HG03432 (cell line): ENCODE data around the gene MECR.
"Not testable (repeated sequence)": the region's sequence is repeated elsewhere in the genome, so short reads cannot be mapped to it uniquely, and the experiment has no call there.

Source experiments
- ATAC-seq: cut with Tn5 transposase; IDR thresholded peaks from one replicate; pipeline ENCODE4 v1.9.1; 2021; ENCODE audit warnings: mild to moderate bottlenecking, moderate library complexity; ENCODE audit not compliant: unreplicated experiment

The MECR gene

GRCh38 chr1:29237129-29237821 is 6.5 kb upstream of the MECR start:
- no peak for ATAC-seq

- ATAC-seq: no peak
Observed at GRCh38 chr1:29236712-29237128, 6.0 kb upstream of the MECR start.

DNA sequence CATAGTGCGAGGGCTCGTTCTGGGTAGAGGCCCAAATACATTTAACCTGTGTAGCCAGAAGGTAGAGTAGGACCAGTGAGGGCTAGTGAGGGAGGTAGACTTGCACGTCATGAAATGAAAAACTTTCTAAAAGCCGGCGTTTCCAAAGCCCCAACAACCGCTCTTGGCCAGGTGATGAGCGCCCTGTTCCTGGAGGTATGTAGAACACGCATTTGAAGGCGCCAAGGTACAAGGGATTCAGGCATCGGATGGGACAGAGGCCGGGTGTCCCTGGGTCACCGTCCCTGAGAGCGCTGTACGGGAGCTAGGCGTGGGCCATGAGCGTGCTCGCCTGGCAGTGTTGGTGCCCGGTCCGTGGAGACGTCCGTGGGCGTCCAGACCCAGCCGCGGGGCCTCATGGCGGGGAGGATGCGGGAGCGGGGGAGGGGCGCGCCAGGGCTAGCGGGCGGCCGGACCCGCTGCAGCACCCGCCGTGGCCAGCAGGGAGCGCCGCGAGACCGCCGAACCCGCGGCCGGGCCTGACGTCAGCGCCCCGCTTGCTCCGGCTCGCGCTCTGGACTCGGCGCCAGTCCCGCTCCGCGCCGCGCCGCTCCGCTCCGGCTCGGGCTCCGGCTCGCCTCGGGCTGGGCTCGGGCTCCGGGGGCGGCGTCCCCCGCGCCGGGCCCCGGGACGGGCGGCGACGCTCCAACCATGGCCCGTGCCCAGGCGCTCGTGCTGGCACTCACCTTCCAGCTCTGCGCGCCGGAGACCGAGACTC is 5.4 kb upstream of the MECR start, which contains the start of gene PTPRU:
PTPRU (plus strand) TSS at position 568 of the 757 bp plus-strand sequence; CDS start at position 691, 123 bp downstream.
- peak; percentile 68 for ATAC-seq

GRCh38 chr1:29234881-29235280 is 4.1 kb upstream of the MECR start:
- ATAC-seq: not testable (repeated sequence)

DNA sequence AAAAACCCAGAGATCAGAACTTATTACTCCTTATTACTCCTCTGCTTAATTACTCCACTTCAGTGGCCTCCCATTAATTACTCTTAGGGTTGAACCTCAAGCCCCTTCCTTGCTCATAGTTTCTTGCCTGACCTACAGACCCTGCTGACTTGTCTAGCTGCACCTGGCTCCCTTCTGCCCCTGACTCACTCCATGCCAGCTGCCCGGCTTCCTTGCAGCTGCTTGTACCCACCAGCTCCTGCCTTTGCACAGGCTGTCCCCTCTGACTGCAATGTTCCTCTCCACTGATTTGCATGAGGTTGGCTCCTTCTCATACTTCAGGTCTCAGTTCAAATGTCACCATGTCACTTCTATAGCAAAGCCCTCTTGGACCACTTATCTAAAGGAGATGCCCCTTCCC is 3.7 kb upstream of the MECR start:
- ATAC-seq: no peak

- no peak for ATAC-seq
Observed at GRCh38 chr1:29233693-29234092, 3.0 kb upstream of the MECR start.

DNA sequence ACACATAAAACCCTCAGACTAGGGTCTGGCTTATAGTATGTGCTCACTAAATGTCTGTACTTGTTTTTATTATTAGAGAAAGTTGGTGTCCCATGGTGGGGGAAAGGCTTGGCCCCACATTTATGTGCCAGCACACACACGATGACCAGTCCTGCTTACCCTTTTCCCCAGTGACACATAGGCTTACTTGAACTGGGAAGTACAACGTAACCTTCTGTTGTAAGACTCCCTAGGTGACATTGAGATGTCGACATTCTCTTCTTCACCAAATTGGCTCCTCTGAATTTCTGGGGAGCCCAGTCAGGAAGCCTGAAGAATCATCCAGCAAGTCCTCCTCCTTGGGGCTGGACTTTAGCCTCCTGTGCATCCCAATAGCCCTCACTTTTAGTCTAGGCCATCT is 1.7 kb upstream of the MECR start:
- no peak for ATAC-seq

- ATAC-seq: no peak
Observed at GRCh38 chr1:29230204-29230552, 556 bp downstream of the MECR start.

GRCh38 chr1:29227511-29227910 is 3.2 kb downstream of the MECR start:
- ATAC-seq: no peak

DNA sequence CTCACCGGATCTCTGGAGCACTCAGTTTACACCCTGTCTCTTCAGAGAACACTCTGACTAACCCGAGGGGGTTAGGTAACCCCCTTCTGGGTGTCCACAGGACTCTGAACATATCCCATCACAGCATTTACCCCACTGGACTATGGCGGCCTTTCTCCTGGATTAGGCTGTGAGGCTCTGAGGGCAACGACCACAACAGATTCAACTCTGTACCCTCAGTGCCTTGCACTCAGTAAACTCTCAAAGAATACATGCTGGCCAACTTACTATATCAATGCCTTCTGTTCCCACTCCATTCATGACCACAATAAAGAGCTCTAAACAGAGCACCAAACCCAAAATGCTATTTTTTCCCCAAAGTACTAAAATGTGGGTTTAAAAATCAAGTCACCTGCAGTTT is 5.4 kb downstream of the MECR start:
- ATAC-seq: no peak

DNA sequence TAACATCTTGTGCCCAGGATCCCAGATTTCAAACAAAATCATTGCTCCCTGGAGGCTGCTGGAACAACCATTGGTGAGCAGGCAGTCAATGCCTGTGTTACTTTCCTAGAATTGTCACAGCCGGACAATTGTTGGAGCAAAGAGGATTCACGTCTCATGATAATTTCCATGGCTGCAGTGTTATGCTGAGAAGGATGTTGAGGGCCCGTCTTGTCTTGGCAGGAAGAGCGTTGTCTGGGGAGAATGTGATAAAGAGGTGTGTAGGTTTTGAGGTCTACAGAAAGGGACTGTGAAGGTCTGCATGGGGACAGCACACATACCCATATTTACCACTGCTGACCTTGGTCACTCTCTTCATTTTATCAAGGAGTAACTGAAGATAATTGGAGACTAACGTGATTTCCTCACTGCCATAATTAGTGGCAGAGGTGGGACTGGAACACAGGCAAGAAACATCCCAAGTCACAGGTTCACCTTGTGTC is 6.3 kb downstream of the MECR start:
- no peak for ATAC-seq

DNA sequence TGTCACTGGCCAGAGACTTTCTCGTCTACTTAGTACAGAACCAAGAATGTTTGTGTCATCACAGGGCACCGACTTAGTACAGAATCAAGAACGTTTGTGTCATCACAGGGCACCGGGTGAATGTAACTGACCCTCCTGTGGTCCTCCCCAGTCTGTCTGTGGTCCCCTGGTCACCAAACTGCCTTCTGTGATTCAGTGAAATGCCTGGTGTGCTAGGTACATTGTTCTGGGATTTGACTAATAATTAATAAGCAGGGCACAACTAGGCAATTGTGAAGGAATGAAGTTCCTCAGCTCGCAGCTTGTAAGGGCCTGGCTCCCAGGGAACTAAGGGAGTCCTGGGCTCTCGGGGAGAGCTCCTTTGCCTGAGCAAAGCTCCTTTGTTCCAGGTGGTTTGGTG is 7.2 kb downstream of the MECR start:
- ATAC-seq: no peak

GRCh38 chr1:29222686-29223085 is 8.0 kb downstream of the MECR start:
- ATAC-seq: no peak

- ATAC-seq: not testable (repeated sequence)
Observed at GRCh38 chr1:29222260-29222659, 8.5 kb downstream of the MECR start.

DNA sequence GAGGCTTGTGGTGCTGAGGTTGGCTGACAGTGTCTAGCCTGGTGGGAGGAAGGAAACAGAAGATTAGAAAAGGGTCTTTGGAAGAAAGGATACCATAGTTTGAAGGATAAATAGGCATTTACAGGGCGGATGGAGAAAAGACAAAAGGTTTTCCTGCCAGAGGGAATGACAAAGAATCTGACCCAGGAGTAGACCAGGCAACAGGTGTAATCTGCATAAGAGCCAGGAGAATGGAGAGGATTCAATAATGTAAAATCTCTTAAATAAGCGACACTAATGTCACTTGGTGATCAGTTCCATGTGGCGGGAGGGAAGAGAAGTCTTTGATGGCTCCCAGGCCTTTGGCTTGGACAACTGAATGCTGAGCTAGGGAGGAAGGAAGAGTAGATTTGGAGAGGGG is 9.4 kb downstream of the MECR start:
- ATAC-seq: no peak

DNA sequence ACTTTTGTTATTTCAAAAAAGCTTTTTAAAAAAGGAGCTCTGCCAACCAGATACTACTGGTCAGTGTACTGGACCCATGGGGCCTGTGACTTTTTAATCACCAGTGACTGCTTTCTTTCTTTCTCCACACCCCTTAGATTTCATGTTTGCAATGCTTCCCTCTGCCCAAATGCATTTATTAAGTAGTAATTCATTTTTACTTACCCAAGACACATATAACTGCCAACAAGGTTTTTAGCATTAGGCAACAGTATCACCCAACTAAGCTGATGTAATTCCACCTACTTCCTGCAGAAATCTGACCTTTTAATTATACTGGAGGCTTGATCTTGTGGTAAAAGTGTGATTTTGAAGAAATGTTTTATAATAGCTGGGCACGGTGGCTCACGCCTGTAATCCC is 12.5 kb downstream of the MECR start:
- no peak for ATAC-seq

DNA sequence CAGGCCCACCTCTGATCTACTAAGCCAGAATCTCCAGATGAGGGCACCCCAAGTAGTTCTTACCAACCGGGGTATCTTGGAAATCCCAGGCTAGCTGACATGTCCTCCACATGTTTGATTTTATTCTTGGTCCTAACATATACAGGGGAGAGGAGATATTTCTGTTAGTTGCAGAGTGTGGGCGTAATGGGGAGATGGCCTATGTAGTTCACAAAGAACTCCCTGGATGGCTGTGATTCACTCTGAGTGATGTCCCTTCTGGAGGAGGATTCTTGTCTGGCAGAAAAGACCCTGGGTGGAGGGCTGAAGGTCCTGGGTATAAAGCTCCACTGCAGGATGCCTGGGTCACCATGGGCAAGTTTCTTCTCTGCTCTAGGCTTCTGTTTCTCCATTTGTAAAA is 13.1 kb downstream of the MECR start:
- ATAC-seq: no peak

GRCh38 chr1:29213055-29213454 is 17.7 kb downstream of the MECR start:
- no peak for ATAC-seq

DNA sequence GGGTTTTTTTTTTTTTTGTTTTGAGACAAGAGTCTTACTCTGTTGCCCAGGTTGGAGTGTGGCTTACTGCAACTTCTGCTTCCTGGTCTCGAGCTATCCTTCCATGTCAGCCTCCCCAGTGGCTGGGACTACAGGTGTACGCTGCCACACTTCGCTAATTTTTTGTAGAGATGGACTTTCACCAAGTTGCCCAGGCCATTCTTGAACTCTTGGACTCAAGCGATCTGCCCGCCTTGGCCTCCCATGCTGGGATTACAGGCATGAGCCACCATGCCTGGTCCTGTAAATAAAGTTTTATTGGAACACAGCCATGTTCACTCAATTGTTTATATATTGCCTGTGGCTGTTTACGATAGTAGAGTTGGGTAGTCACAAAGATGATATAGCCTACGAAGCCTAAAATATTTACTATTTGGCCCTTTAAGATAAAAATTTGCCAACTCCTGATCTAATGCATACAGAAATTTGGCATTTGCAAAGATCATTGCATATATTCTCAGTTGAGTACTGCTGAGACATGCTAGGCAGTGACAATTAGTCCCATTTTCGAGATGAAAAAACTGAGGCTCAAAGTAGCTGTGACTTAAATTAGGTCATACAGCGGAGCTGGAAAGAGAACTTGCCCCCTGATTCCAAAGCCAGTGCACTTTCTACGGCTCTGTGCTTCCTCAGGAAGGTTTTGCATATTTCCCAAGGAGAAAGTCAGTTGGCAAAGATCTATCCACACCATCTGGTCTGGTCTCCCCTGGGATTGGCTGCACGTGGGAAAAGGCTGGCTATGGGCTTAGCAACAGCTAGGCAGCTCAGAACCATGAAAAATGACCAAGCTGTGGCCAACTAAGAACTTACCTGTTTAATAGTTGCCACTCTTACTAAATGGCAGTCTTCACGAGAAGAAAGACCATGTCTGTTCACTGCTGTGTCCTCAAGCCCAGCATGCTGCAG is 19.4 kb downstream of the MECR start:
- no peak for ATAC-seq

- no peak for ATAC-seq
Observed at GRCh38 chr1:29210278-29211085, 20.3 kb downstream of the MECR start.
